ENCODE results near the gene GAB3.

- TF ChIP-seq CTCF (IDR thresholded peaks at IDR 0.05 in 2 of 3, conservative IDR thresholded peaks at IDR 0.05 in 1 of 3; ENCODE audit: borderline replicate concordance in 1 of 3, insufficient read depth in 1 of 3, low read depth in 2 of 3, low read length in 2 of 3) (no peak), EZH2 (IDR thresholded peaks at IDR 0.05) (no peak), MAX (IDR thresholded peaks at IDR 0.05) (no peak), REST (IDR thresholded peaks at IDR 0.05; ENCODE audit: low read depth) (no peak), TCF7L2 (IDR thresholded peaks at IDR 0.05; ENCODE audit: borderline replicate concordance, extremely low read depth, insufficient read depth, insufficient read length) (no peak), POLR2A (IDR thresholded peaks at IDR 0.05; ENCODE audit: borderline replicate concordance, extremely low read depth, insufficient read depth, insufficient read length) (no peak), EGR1 (IDR thresholded peaks at IDR 0.05; ENCODE audit: low read depth) (no peak), EZH2phosphoT487 (IDR thresholded peaks at IDR 0.05; ENCODE audit: borderline replicate concordance) (no peak)
Observed at GRCh38 chrX:154750301-154751202, at the start of gene GAB3.

All from HCT116 (cell line).